Hepatocyte (in vitro differentiated cells): ENCODE results near the gene KRT16.

Experiments used
- EZH2 ChIP-seq: fragments of 200-600 bp; sonication (generic); IDR thresholded peaks from 2 replicates; pipeline ENCODE4 v1.6.1; 2016; ENCODE audit warnings: antibody characterized with exemption, mild to moderate bottlenecking, borderline replicate concordance
- TF ChIP-seq, protein P1 (sequence below): fragments of 200-600 bp; sonication (generic); IDR thresholded peaks from 2 replicates; pipeline ENCODE4 v1.5.1; 2016; ENCODE audit warnings: antibody characterized with exemption, mild to moderate bottlenecking; ENCODE audit not compliant: poor library complexity

DNA sequence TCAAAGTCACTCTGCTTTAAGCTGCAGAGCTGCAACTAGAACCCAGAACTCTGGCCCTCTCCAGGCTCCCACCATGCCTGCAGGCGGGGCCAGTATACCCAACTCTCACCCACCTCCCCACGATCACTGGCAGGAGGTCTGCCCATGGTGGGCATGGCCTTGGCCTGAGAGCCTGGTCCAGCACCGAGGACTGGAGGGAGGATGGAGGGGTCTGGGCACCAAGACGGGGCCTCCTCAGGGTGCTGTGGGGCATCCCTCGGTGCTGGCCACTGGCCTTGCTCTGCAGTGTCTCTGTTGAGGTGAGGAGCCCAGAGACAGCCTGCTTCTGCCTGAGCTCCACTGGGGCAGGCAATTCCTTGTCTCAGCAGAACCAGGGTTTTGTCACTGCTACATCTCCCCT is 1.5 kb upstream of the KRT16 start:
- TF ChIP-seq, protein P1, sequence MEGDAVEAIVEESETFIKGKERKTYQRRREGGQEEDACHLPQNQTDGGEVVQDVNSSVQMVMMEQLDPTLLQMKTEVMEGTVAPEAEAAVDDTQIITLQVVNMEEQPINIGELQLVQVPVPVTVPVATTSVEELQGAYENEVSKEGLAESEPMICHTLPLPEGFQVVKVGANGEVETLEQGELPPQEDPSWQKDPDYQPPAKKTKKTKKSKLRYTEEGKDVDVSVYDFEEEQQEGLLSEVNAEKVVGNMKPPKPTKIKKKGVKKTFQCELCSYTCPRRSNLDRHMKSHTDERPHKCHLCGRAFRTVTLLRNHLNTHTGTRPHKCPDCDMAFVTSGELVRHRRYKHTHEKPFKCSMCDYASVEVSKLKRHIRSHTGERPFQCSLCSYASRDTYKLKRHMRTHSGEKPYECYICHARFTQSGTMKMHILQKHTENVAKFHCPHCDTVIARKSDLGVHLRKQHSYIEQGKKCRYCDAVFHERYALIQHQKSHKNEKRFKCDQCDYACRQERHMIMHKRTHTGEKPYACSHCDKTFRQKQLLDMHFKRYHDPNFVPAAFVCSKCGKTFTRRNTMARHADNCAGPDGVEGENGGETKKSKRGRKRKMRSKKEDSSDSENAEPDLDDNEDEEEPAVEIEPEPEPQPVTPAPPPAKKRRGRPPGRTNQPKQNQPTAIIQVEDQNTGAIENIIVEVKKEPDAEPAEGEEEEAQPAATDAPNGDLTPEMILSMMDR: no peak
- no peak for TF ChIP-seq EZH2
